GM12891 (cell line): Measurements from ENCODE around the gene PKNOX1.
"Not testable (repeated sequence)": the region's sequence is repeated elsewhere in the genome, so short reads cannot be mapped to it uniquely, and the experiment has no call there.

Experiments used
- DNase-seq: peaks from one replicate; pipeline ENCODE4 v3.0.0; 2011; ENCODE audit warnings: low spot score; ENCODE audit not compliant: insufficient read length
- FAIRE-seq: peaks from 2 replicates; lab custom pipeline; 2011; peaks lifted over from hg19 to GRCh38; lab: Jason Lieb, UNC
- PAX5 ChIP-seq: IDR thresholded peaks from 2 replicates; pipeline ENCODE4 v1.6.1; 2011; ENCODE audit warnings: low read length, moderate library complexity, mild to moderate bottlenecking; ENCODE audit not compliant: insufficient read depth, severe bottlenecking
- POLR2A ChIP-seq: IDR thresholded peaks from 2 replicates; pipeline ENCODE4 v1.6.1; 2011; ENCODE audit warnings: low read depth, low read length, control low read depth
- POLR2AphosphoS5 ChIP-seq: IDR thresholded peaks from 2 replicates; pipeline ENCODE4 v1.6.1; 2011; ENCODE audit warnings: low read depth, low read length, control low read depth
- POU2F2 ChIP-seq: IDR thresholded peaks from 2 replicates; pipeline ENCODE4 v1.6.1; 2011; ENCODE audit warnings: low read depth, mild to moderate bottlenecking, control low read depth, low read length, moderate library complexity
- SPI1 ChIP-seq: IDR thresholded peaks from 2 replicates; pipeline ENCODE4 v1.6.1; 2011; ENCODE audit warnings: low read depth, low read length, control low read depth
- TAF1 ChIP-seq: IDR thresholded peaks from 2 replicates; pipeline ENCODE4 v1.6.1; 2011; ENCODE audit warnings: low read depth, low read length, control low read depth

The PKNOX1 gene

GRCh38 chr21:43004926-43005325 is 30.6 kb downstream of the PKNOX1 start:
- no peak for FAIRE-seq
- no peak for TF ChIP-seq SPI1
- no peak for TF ChIP-seq POU2F2
- no peak for TF ChIP-seq POLR2AphosphoS5
- no peak for TF ChIP-seq PAX5
- no peak for TF ChIP-seq TAF1
- no peak for TF ChIP-seq POLR2A
- DNase-seq: no peak

- no peak for TF ChIP-seq POU2F2
- no peak for TF ChIP-seq PAX5
- TF ChIP-seq TAF1: no peak
- TF ChIP-seq POLR2AphosphoS5: no peak
- TF ChIP-seq POLR2A: no peak
- TF ChIP-seq SPI1: no peak
- FAIRE-seq (no peak), DNase-seq (no peak)
These were observed 31.3 kb downstream of the PKNOX1 start for GRCh38 chr21:43005635-43006034.

- not testable (repeated sequence) for DNase-seq, FAIRE-seq
These were observed 31.9 kb downstream of the PKNOX1 start for GRCh38 chr21:43006051-43006873.

GRCh38 chr21:43006874-43007208 is 32.5 kb downstream of the PKNOX1 start:
- DNase-seq (no peak), FAIRE-seq (no peak)
- no peak for TF ChIP-seq TAF1
- no peak for TF ChIP-seq PAX5
- TF ChIP-seq POLR2AphosphoS5: no peak
- no peak for TF ChIP-seq POLR2A

- no peak for DNase-seq
- FAIRE-seq: no peak
- no peak for TF ChIP-seq SPI1
- no peak for TF ChIP-seq PAX5
- no peak for TF ChIP-seq POLR2AphosphoS5
- TF ChIP-seq POLR2A: no peak
- no peak for TF ChIP-seq TAF1
- no peak for TF ChIP-seq POU2F2
These were observed 38.2 kb downstream of the PKNOX1 start for GRCh38 chr21:43012596-43012995.

- TF ChIP-seq POLR2A (no peak), POLR2AphosphoS5 (no peak), POU2F2 (no peak), PAX5 (no peak), TAF1 (no peak), SPI1 (no peak)
- DNase-seq (no peak), FAIRE-seq (no peak)
These were observed 41.7 kb downstream of the PKNOX1 start for GRCh38 chr21:43015906-43016540.

GRCh38 chr21:43016728-43017127 is 42.4 kb downstream of the PKNOX1 start:
- no peak for TF ChIP-seq POU2F2
- no peak for TF ChIP-seq SPI1
- no peak for TF ChIP-seq PAX5
- DNase-seq (no peak), FAIRE-seq (no peak)

GRCh38 chr21:43018519-43018918 is 44.2 kb downstream of the PKNOX1 start:
- no peak for TF ChIP-seq POU2F2
- no peak for TF ChIP-seq SPI1
- TF ChIP-seq POLR2A: no peak
- no peak for TF ChIP-seq TAF1
- no peak for TF ChIP-seq POLR2AphosphoS5
- TF ChIP-seq PAX5: no peak
- DNase-seq (no peak), FAIRE-seq (no peak)

- TF ChIP-seq TAF1 (no peak), POLR2A (no peak), POLR2AphosphoS5 (no peak), SPI1 (no peak), PAX5 (no peak), POU2F2 (no peak)
- no peak for FAIRE-seq
- no peak for DNase-seq
These were observed 45.8 kb downstream of the PKNOX1 start for GRCh38 chr21:43020177-43020576.

- TF ChIP-seq SPI1 (no peak), TAF1 (no peak), POLR2A (no peak), POLR2AphosphoS5 (no peak), PAX5 (no peak), POU2F2 (no peak)
- no peak for FAIRE-seq
- DNase-seq: no peak
These were observed 46.4 kb downstream of the PKNOX1 start for GRCh38 chr21:43020771-43021170.

GRCh38 chr21:43021191-43021590 is 46.8 kb downstream of the PKNOX1 start:
- no peak for FAIRE-seq
- DNase-seq: no peak

More at GRCh38 chr21:43021191-43021590, 46.8 kb downstream of the PKNOX1 start:
- TF ChIP-seq POLR2AphosphoS5: no peak
